Measurements from ENCODE around the gene COL4A4.

Gene COL4A4

DNA sequence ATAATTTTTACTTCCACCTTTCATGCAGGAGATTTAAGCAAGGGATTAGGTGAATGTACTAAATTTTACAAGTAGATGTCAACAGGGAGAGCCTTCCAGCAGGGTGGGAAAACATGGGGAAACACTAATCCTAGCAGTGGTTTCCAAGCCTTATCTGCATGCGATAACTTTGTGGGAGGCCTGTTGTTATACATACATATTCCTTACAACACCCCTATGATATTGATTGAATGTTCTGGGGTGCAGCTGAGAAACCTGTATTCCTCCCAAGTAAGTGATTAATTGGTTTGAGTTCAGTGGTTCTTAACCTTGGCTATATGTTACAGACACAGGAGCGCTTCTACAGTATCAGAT is 65.9 kb downstream of the COL4A4 start:
- TF ChIP-seq, protein P1, sequence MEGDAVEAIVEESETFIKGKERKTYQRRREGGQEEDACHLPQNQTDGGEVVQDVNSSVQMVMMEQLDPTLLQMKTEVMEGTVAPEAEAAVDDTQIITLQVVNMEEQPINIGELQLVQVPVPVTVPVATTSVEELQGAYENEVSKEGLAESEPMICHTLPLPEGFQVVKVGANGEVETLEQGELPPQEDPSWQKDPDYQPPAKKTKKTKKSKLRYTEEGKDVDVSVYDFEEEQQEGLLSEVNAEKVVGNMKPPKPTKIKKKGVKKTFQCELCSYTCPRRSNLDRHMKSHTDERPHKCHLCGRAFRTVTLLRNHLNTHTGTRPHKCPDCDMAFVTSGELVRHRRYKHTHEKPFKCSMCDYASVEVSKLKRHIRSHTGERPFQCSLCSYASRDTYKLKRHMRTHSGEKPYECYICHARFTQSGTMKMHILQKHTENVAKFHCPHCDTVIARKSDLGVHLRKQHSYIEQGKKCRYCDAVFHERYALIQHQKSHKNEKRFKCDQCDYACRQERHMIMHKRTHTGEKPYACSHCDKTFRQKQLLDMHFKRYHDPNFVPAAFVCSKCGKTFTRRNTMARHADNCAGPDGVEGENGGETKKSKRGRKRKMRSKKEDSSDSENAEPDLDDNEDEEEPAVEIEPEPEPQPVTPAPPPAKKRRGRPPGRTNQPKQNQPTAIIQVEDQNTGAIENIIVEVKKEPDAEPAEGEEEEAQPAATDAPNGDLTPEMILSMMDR (IDR thresholded peaks at IDR 0.05; ENCODE audit: low read length): no peak
- TF ChIP-seq EZH2 (optimal IDR thresholded peaks at IDR 0.05; ENCODE audit: low read depth, low read length) (no peak), EZH2phosphoT487 (IDR thresholded peaks at IDR 0.05; ENCODE audit: low read length) (no peak)
- no peak overlapping the region for H3K4me2 ChIP-seq (ENCODE audit: low read depth, low read length)
- no peaks in the 10 kb centered on the region for H3K27me3 ChIP-seq (replicated peaks; ENCODE audit: insufficient read depth, low read length)
- no peak overlapping the region for H3K4me3 ChIP-seq (ENCODE audit: low read length)
- no peak overlapping the region for H3K9ac ChIP-seq (ENCODE audit: low read length)
- H4K20me1 ChIP-seq (ENCODE audit: insufficient read depth, low read length): no peaks in the 10 kb centered on the region
- DNase-seq: no peak
- no peaks in the 10 kb centered on the region for H3K9me2 ChIP-seq (replicated peaks; ENCODE audit: insufficient read depth, low read length)
- H3K4me1 ChIP-seq (ENCODE audit: low read length): no peaks in the 10 kb centered on the region
- H3F3A ChIP-seq (ENCODE audit: insufficient read depth, low read length): no peaks in the 10 kb centered on the region
- H2AFZ ChIP-seq (ENCODE audit: low read length): no peak overlapping the region
- H3K36me3 ChIP-seq (replicated peaks; ENCODE audit: insufficient read depth, low read length): no peaks in the 10 kb centered on the region
- H3K79me2 ChIP-seq (ENCODE audit: low read length): no peaks in the 10 kb centered on the region
- H3K27ac ChIP-seq (ENCODE audit: low read length): no peak overlapping the region
- H3K9me3 ChIP-seq (replicated peaks; ENCODE audit: insufficient read depth, low read length): no peaks in the 10 kb centered on the region

DNA sequence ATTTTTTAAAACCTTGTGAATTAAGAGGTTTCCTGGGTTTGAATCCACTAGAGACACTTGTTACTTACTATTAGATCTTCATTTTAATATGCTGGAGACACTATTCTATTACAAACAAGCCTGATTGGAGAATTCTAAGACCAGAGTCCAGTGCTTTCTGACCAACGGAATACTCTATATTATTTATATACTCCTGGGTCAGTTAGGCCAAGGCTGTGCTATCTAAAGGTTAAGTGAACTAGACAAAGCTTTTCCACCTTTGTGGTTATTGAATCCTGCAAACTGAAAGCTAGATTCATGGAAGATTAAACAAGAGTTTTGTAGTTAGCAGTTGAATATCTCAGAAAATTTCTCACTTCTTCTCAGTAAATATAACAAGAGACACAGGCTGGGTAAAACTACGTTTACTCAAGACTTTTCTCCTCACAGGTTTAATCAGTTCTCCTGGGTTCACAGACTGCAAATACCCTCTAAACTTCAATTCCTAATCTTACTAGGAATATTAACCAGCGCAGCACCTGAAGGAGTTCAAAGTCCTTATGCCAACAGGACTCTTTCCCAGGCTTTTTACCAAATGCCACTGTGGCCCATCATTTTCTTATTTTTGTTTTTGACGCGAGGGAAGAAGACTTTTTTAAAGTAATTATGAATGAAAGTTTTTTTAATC is 66.4 kb downstream of the COL4A4 start:
- Histone ChIP-seq H3K27ac (ENCODE audit: low read length) (no peak overlapping the region), H3K4me3 (ENCODE audit: low read length) (no peak overlapping the region)

DNA sequence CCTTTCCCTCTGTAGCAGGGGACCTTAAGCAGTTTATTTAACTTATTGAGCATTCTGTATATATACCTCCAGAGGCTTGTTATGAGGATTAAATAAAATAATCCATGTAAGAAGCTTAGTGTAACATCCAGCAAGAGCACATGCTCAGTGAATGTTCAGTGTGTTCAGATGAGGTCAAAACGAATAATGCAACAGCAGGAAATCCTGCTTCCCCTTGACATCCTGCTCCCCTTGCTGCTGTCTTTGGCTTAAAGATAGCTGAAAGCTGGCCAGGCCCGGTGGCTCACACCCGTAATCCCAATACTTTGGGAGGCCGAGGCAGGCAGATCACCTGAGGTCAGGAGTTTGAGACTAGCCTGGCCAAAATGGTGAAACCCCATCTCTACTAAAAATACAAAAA is 68.7 kb downstream of the COL4A4 start:
- H3K4me3 ChIP-seq (ENCODE audit: low read length): no peak overlapping the region
- no peaks in the 10 kb centered on the region for H3K9me3 ChIP-seq (replicated peaks; ENCODE audit: insufficient read depth, low read length)
- H3K27me3 ChIP-seq (replicated peaks; ENCODE audit: insufficient read depth, low read length): no peaks in the 10 kb centered on the region
- no peaks in the 10 kb centered on the region for H4K20me1 ChIP-seq (ENCODE audit: insufficient read depth, low read length)
- H3F3A ChIP-seq (ENCODE audit: insufficient read depth, low read length): no peaks in the 10 kb centered on the region
- H3K36me3 ChIP-seq (replicated peaks; ENCODE audit: insufficient read depth, low read length): no peaks in the 10 kb centered on the region
- H3K27ac ChIP-seq (ENCODE audit: low read length): no peak overlapping the region
- H2AFZ ChIP-seq (ENCODE audit: low read length): no peak overlapping the region
- H3K4me1 ChIP-seq (ENCODE audit: low read length): no peaks in the 10 kb centered on the region
- no peak overlapping the region for H3K9ac ChIP-seq (ENCODE audit: low read length)
- no peaks in the 10 kb centered on the region for H3K9me2 ChIP-seq (replicated peaks; ENCODE audit: insufficient read depth, low read length)
- no peak for DNase-seq
- TF ChIP-seq EZH2phosphoT487 (IDR thresholded peaks at IDR 0.05; ENCODE audit: low read length) (no peak), EZH2 (optimal IDR thresholded peaks at IDR 0.05; ENCODE audit: low read depth, low read length) (no peak)
- TF ChIP-seq, protein P1 (IDR thresholded peaks at IDR 0.05; ENCODE audit: low read length): no peak
- H3K4me2 ChIP-seq (ENCODE audit: low read depth, low read length): no peak overlapping the region
- H3K79me2 ChIP-seq (ENCODE audit: low read length): no peaks in the 10 kb centered on the region

More for the DNA sequence above, 66.4 kb downstream of the COL4A4 start:
- no peak for DNase-seq
- no peaks in the 10 kb centered on the region for H3K27me3 ChIP-seq (replicated peaks; ENCODE audit: insufficient read depth, low read length)
- no peaks in the 10 kb centered on the region for H3K36me3 ChIP-seq (replicated peaks; ENCODE audit: insufficient read depth, low read length)
- H4K20me1 ChIP-seq (ENCODE audit: insufficient read depth, low read length): no peaks in the 10 kb centered on the region
- H3K79me2 ChIP-seq (ENCODE audit: low read length): no peaks in the 10 kb centered on the region
- TF ChIP-seq EZH2phosphoT487 (IDR thresholded peaks at IDR 0.05; ENCODE audit: low read length) (no peak), EZH2 (optimal IDR thresholded peaks at IDR 0.05; ENCODE audit: low read depth, low read length) (no peak)
- TF ChIP-seq, protein P1 (IDR thresholded peaks at IDR 0.05; ENCODE audit: low read length): no peak
- H3K4me1 ChIP-seq (ENCODE audit: low read length): no peaks in the 10 kb centered on the region
- H3K9me3 ChIP-seq (replicated peaks; ENCODE audit: insufficient read depth, low read length): no peaks in the 10 kb centered on the region
- H3K9ac ChIP-seq (ENCODE audit: low read length): no peak overlapping the region
- no peaks in the 10 kb centered on the region for H3F3A ChIP-seq (ENCODE audit: insufficient read depth, low read length)
- no peak overlapping the region for H3K4me2 ChIP-seq (ENCODE audit: low read depth, low read length)
- H3K9me2 ChIP-seq (replicated peaks; ENCODE audit: insufficient read depth, low read length): no peaks in the 10 kb centered on the region
- no peak overlapping the region for H2AFZ ChIP-seq (ENCODE audit: low read length)
